T-helper 1 cell treated with Interleukin-12 subunit alpha and Interleukin-12 subunit beta and Interleukin-4 antibody, amounts not matched to agents 30 μg/mL and 1 μg/mL, for 36 hours (primary cell): ENCODE results near the gene MAST3.
A peak's percentile ranks its signal among the peaks of the same experiment; 100 is the strongest.

Source experiments
- H3K27ac Mint-ChIP-seq: one replicate; pipeline ENCODE4 v1.8.0; 2021; ENCODE audit warnings: mild to moderate bottlenecking, mixed read lengths
- H3K27me3 Mint-ChIP-seq: one replicate; pipeline ENCODE4 v1.8.0; 2021; ENCODE audit warnings: low read depth, mixed read lengths
- H3K36me3 Mint-ChIP-seq: one replicate; pipeline ENCODE4 v1.8.0; 2021; ENCODE audit warnings: low read depth, mixed read lengths
- H3K4me1 Mint-ChIP-seq: one replicate; pipeline ENCODE4 v1.8.0; 2021; ENCODE audit warnings: low read depth, mixed read lengths
- H3K4me3 Mint-ChIP-seq: one replicate; pipeline ENCODE4 v1.8.0; 2021; ENCODE audit warnings: mild to moderate bottlenecking, moderate library complexity, mixed read lengths
- H3K9me3 Mint-ChIP-seq: one replicate; pipeline ENCODE4 v1.8.0; 2021; ENCODE audit warnings: mixed read lengths

Gene MAST3

DNA sequence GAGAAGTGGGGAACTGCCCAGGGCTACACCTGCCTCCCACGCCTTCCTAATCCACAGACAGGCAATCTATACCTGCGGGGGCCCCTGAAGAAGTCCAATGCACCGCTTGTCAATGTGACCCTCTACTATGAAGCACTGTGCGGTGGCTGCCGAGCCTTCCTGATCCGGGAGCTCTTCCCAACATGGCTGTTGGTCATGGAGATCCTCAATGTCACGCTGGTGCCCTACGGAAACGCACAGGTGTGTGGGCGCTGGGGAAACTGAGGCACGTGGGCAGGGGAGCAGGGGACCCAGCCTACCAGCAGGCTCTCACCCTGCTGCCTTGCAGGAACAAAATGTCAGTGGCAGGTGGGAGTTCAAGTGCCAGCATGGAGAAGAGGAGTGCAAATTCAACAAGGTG, 77.4 kb downstream of the MAST3 start:
- Mint-ChIP-seq H3K27ac (no peak overlapping the region), H3K4me1 (peaks cover 21% of the 10 kb centered on the region), H3K27me3 (no peaks in the 10 kb centered on the region), H3K9me3 (no peaks in the 10 kb centered on the region), H3K4me3 (peak overlapping the region; percentile 90), H3K36me3 (peaks cover 22% of the 10 kb centered on the region)

DNA sequence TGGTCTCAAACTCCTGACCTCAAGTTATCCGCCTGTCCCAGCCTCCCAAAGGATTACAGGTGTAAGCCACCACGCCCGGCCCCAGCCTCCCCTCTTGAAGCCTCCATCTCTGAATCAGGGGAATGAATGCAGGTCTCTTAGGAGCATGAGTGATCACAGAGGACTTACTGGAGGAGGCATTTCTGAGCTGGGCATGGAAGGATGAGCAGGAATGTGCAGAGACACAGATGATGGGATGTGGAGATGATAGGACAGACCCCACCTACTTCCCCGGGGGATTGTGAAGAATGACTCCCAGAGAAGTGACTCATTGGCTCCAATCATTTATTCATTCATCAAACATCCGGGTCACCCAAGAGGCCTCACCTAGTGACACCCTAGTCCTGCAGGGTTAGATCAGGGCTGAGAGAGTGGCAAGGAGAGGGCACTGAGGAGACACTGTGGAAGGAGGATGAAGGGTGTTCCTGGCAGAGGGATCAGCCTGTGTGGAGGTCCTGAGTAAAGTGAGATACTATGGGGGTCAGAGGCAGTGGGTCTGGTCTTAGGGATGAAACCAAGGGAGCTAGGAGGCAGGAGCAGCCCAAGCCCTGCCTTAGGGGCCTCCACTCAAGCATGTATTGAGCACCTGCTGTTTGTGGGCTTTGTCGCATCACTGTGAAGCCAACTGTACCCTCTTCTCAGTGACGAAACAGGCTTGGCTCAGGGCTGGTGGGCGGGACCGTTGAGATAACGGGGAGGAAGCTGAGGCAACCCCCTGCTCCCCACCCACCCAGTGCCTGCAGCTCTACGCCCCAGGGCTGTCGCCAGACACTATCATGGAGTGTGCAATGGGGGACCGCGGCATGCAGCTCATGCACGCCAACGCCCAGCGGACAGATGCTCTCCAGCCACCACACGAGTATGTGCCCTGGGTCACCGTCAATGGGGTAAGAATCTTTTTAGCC, 79.1 kb downstream of the MAST3 start:
- H3K9me3 Mint-ChIP-seq = no peaks in the 10 kb centered on the region
- no peak overlapping the region for H3K27ac Mint-ChIP-seq
- H3K4me3 Mint-ChIP-seq = peak overlapping the region; percentile 28
- peaks cover 22% of the 10 kb centered on the region for H3K4me1 Mint-ChIP-seq
- no peaks in the 10 kb centered on the region for H3K27me3 Mint-ChIP-seq
- peaks cover 20% of the 10 kb centered on the region for H3K36me3 Mint-ChIP-seq

DNA sequence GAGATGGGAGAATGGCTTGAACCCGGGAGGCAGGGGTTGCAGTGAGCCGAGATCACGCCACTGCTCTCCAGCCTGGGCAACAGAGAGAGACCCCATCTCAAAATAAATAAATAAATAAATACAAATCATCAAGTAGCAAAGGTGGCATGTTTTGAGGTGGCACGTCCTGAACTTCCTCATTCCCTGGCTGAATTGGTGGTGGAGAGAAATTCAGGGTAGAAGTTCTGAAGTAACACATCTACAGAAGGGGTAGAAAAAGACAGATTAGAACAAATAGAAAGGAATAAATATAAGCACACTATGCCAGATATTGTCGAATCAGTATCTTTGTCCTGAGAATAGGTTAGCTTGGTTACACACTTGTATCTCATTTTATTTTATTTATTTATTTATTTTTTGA, 82.4 kb downstream of the MAST3 start:
- no peak overlapping the region for H3K4me3 Mint-ChIP-seq

DNA sequence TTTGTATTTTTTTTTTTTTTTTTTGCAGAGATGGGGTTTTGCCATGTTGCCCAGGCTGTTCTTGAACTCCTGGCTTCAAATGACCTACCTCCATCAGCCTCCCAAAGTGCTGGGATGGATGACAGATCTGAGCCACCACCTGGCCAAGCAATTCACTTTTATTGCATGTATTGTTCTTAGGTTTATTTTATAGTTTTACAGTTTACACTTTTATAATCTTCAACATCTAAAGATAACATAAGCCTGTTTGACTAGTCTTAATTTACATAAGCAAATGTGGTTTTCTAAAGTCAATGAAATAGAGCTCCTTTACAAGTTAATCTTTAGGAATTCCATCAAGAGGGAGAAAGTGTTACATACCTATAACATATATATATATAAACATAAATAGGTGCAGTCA, 86.0 kb downstream of the MAST3 start:
- Mint-ChIP-seq H3K9me3 (no peaks in the 10 kb centered on the region), H3K4me3 (no peak overlapping the region), H3K27me3 (no peaks in the 10 kb centered on the region), H3K27ac (no peak overlapping the region), H3K36me3 (peaks cover 2% of the 10 kb centered on the region), H3K4me1 (peaks cover 1% of the 10 kb centered on the region)

More for the DNA sequence above, 82.4 kb downstream of the MAST3 start:
- Mint-ChIP-seq H3K27me3 (no peaks in the 10 kb centered on the region), H3K4me1 (peaks cover 6% of the 10 kb centered on the region), H3K36me3 (peaks cover 19% of the 10 kb centered on the region), H3K9me3 (no peaks in the 10 kb centered on the region), H3K27ac (no peak overlapping the region)

DNA sequence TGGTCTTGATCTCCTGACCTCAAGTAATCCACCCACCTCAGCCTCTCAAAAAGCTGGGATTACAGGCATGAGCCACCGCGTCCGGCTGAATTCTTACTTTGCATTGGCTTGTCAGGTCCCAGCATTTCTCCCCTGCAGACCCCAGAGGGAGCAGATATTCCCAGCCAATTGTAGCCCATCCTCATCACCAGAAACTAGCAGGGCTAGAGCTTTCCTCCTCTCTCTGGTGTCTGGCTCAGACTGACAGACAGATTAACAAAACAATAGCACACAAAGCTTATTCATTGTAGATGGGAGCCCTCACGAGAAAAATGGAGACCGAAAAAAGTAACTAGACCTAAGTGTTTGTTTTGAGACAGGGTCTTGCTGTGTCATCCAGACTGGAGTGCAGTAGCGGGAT, 88.0 kb downstream of the MAST3 start:
- Mint-ChIP-seq H3K27me3 (no peaks in the 10 kb centered on the region), H3K4me1 (no peaks in the 10 kb centered on the region), H3K27ac (no peak overlapping the region), H3K36me3 (no peaks in the 10 kb centered on the region), H3K4me3 (no peak overlapping the region), H3K9me3 (no peaks in the 10 kb centered on the region)

DNA sequence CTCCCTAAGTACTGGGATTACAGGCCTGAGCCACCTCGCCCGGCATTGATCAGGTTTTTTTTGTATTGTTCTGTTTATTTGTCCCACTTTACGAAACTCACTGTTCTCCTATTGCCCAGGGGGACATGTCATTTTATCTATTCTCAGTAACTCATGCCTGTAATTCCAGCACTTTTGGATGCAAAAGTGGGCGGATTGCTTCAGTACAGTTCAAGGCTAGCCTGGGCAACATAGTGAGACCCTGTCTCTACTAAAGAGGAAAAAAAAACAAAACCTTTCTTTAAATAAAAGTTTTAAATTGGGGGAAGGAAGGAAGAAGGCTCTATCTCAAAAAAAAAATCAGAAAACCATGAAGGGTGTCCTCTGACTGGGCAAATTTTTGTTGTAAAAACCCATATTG, 92.7 kb downstream of the MAST3 start:
- H3K27ac Mint-ChIP-seq = no peak overlapping the region
- H3K4me3 Mint-ChIP-seq = no peak overlapping the region
- peaks cover 22% of the 10 kb centered on the region for H3K4me1 Mint-ChIP-seq
- H3K27me3 Mint-ChIP-seq = no peaks in the 10 kb centered on the region
- H3K36me3 Mint-ChIP-seq = no peaks in the 10 kb centered on the region
- no peaks in the 10 kb centered on the region for H3K9me3 Mint-ChIP-seq

DNA sequence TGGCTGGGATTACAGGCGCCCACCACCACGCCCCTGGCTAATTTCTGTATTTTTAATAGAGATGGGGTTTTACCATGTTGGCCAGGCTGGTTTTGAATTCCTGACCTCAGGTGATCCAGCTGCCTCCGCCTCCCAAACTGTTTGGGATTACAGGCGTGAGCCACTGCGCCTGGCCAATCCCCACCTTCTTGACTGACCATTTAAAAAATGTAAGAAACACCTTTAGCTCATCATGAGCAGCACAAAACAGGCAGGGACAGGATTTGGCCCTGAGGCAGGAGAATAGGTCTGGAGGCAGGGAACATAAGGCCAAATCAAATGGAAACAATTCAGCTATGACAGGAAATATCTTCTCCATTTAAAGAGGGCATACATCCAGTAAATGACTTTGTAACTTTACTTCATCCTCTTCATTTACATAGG, 94.1 kb downstream of the MAST3 start:
- H3K36me3 Mint-ChIP-seq = no peaks in the 10 kb centered on the region
- no peaks in the 10 kb centered on the region for H3K9me3 Mint-ChIP-seq
- peak overlapping the region; percentile 83 for H3K4me3 Mint-ChIP-seq
- H3K27ac Mint-ChIP-seq = peak overlapping the region; percentile 89
- no peaks in the 10 kb centered on the region for H3K27me3 Mint-ChIP-seq
- peaks cover 22% of the 10 kb centered on the region for H3K4me1 Mint-ChIP-seq

DNA sequence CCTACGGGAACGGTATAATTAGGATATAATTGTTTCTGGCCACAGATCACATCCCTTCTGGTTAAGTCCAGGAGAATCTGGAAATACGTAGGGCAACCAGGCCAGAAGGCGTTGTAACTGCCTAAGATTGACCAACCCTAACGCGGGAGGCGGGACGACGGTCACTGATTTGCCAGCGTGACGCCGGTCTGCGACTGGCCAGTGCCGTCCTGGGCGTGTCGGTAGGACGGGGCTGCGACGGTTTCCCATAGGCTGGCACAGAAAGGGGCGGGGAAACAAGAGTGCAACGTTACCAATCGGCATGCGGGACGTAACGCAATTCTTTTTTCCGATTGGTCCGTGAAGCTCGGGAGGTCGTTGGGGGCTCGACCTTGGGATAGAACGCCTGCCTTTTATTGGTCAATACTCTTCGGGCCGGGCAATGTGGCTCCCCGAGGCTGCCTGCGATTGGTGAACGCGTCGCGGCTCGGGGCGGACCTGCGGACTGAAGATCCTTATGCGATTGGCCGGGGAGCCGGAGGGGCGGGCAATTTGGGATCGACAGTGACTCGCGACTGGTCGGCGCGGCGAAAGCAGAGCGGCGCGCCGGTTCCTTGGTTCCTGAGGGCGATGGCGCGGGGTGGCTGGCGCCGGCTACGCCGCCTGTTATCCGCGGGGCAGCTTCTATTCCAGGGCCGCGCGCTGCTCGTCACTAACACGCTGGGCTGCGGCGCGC, 95.3 kb downstream of the MAST3 start, which contains the start of gene MPV17L2:
Gene MPV17L2, plus strand, starts transcription at position 546 of the 715 bp plus-strand sequence. Its CDS starts 64 bp downstream, at position 610.
- H3K27me3 Mint-ChIP-seq = no peaks in the 10 kb centered on the region
- H3K9me3 Mint-ChIP-seq = no peaks in the 10 kb centered on the region
- no peaks in the 10 kb centered on the region for H3K36me3 Mint-ChIP-seq
- H3K27ac Mint-ChIP-seq = peak within 1 kb of the TSS; percentile 89
- H3K4me1 Mint-ChIP-seq = peaks cover 22% of the 10 kb centered on the region
- peak within 1 kb of the TSS; percentile 83 for H3K4me3 Mint-ChIP-seq

DNA sequence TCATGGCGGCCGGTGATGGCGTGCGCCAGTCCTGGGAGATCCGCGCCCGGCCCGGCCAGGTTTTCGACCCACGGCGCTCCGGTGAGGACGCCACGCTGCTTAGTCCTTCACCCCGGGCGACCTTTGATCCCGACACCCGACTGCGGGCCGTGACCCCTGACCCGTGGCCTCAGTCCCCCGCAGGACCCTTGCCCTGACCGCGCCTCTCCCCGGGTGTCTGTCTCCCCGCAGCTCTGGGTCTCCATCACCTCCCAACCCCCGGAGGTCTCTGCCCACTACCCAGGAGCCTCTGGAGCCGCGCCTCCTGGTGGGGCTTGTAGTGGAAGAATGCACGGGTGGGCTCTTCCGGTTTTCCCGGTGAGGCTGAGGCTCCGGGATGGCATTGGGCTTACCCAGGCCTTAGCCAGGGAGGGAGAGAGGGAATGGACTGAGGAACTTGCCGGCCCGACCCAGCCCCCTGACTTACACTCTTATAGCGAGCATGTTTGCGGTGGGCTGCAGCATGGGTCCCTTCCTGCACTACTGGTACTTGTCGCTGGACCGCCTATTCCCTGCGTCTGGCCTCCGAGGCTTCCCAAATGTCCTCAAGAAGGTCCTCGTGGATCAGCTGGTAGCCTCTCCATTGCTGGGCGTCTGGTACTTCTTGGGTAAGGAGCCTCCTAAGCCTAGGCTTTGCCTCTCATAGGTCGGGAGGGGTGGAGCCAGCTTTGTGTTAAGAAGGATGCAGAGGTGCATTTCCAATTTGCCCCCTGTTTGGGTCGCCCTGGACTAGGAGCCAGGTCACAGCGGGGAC, 96.0 kb downstream of the MAST3 start:
- H3K4me1 Mint-ChIP-seq = peaks cover 22% of the 10 kb centered on the region
- H3K27me3 Mint-ChIP-seq = no peaks in the 10 kb centered on the region
- H3K4me3 Mint-ChIP-seq = peak overlapping the region; percentile 83
- peaks cover 7% of the 10 kb centered on the region for H3K36me3 Mint-ChIP-seq
- H3K9me3 Mint-ChIP-seq = no peaks in the 10 kb centered on the region
- peak overlapping the region; percentile 89 for H3K27ac Mint-ChIP-seq

- peaks cover 22% of the 10 kb centered on the region for H3K4me1 Mint-ChIP-seq
- peak overlapping the region; percentile 83 for H3K4me3 Mint-ChIP-seq
- H3K36me3 Mint-ChIP-seq = peaks cover 12% of the 10 kb centered on the region
- H3K9me3 Mint-ChIP-seq = no peaks in the 10 kb centered on the region
- no peaks in the 10 kb centered on the region for H3K27me3 Mint-ChIP-seq
- H3K27ac Mint-ChIP-seq = peak overlapping the region; percentile 65
Observed at GRCh38 chr19:18194181-18194530, 96.6 kb downstream of the MAST3 start.

DNA sequence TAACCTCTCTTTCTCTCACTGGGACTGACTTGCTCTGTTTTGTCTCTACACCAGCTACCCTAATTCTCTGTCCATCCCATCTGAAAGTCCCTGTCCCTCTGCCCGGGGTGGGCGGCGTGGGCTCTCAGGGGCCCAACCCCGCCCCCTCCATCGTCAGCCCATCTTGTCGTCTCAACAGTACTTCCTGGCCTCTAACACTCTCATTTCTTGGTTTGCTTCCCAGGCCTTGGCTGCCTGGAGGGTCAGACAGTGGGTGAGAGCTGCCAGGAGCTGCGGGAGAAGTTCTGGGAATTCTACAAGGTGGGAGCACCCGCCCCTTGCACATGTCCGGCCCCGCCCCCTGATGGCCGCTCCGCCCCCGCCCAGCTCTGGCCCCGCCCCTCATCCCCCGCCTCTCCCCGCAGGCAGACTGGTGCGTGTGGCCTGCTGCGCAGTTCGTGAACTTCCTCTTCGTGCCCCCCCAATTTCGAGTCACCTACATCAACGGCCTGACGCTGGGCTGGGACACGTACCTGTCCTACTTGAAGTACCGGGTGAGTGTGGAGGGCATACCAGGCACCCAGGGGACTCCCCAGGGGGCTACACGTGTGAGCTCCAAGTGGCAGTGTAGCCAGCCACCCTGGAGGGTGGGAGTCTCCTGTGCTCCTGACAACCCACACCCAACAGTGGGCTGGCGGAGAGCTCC, 97.1 kb downstream of the MAST3 start:
- peaks cover 12% of the 10 kb centered on the region for H3K36me3 Mint-ChIP-seq
- H3K4me3 Mint-ChIP-seq = peak overlapping the region; percentile 83
- peaks cover 22% of the 10 kb centered on the region for H3K4me1 Mint-ChIP-seq
- no peaks in the 10 kb centered on the region for H3K27me3 Mint-ChIP-seq
- H3K9me3 Mint-ChIP-seq = no peaks in the 10 kb centered on the region
- peak overlapping the region; percentile 65 for H3K27ac Mint-ChIP-seq

- Mint-ChIP-seq H3K36me3 (peaks cover 18% of the 10 kb centered on the region), H3K9me3 (no peaks in the 10 kb centered on the region), H3K27me3 (no peaks in the 10 kb centered on the region), H3K4me3 (no peak overlapping the region), H3K27ac (no peak overlapping the region), H3K4me1 (peaks cover 22% of the 10 kb centered on the region)
Observed at GRCh38 chr19:18196511-18196845, 98.9 kb downstream of the MAST3 start.

DNA sequence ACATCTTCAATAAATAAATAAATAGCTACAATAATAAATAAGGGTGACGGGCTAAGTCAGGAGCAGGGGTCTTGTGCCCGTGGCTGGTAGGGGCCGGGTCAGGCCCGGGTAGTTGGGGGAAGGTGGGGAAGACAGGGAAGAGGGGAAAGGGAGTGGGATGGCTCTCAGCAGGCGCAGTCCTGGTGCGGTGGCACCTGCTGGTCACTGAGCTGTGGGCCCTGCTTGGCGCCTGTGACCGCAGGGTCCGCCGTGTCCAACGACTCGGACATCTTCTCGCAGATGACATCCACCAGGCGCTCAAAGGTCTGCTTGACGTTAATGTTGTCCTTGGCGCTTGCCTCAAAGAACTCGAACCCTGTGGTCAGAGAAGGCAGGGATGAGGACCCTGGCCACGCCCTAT, 99.7 kb downstream of the MAST3 start:
- H3K4me1 Mint-ChIP-seq = peaks cover 19% of the 10 kb centered on the region
- H3K27ac Mint-ChIP-seq = no peak overlapping the region
- H3K9me3 Mint-ChIP-seq = no peaks in the 10 kb centered on the region
- no peak overlapping the region for H3K4me3 Mint-ChIP-seq
- peaks cover 23% of the 10 kb centered on the region for H3K36me3 Mint-ChIP-seq
- no peaks in the 10 kb centered on the region for H3K27me3 Mint-ChIP-seq

- Mint-ChIP-seq H3K36me3 (peaks cover 23% of the 10 kb centered on the region), H3K27ac (no peak overlapping the region), H3K27me3 (no peaks in the 10 kb centered on the region), H3K4me1 (peaks cover 19% of the 10 kb centered on the region), H3K4me3 (no peak overlapping the region), H3K9me3 (no peaks in the 10 kb centered on the region)
Observed at GRCh38 chr19:18197941-18198340, 100.4 kb downstream of the MAST3 start.
